ENCODE data around the gene NEK11. TPM values are rescaled to one million over a fixed set of nuclear protein-coding genes. Genes with fewer than 3 reads are reported as not detected.

NEK11 gene
- total RNA-seq, 1 donor from 2014 or later: 2.8 TPM

DNA sequence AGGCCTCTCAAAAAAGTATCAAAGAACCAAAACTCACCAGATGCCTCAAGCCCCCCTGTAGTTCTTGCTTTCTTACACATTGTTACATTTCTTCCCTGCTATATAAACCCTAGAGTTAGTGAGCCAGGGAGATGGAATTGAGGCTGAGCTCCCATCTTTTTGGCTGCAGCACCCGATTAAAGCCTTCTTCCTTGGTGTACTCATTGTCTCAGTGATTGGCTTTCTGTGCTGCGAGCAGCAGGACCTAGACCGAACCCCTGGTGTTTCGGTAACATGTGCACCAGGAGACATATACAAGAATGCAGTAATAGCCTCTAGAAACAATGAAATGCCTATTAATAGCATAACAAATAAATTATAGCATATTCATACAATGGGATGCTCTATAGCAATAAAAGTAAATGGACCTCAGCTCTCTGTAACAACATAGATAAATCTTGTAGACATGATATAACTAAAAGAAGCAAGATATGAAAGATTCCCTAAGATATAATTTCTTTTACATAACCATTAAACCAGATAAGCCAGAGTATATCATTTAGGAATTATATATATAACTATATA lies 174.0 kb downstream of the NEK11 start:
- intact Hi-C loops (cut with DNase I): no loop called here
- DNase-seq (ENCODE audit: low spot score): no peak

- intact Hi-C loops (cut with DNase I): no loop called here
Measured at GRCh38 chr3:131216330-131216729, 189.7 kb downstream of the NEK11 start.

GRCh38 chr3:131216801-131217200 lies 190.1 kb downstream of the NEK11 start:
- no peak for DNase-seq (ENCODE audit: low spot score)
- intact Hi-C loops (cut with DNase I): no loop called here

More at GRCh38 chr3:131216330-131216729, 189.7 kb downstream of the NEK11 start:
- DNase-seq (ENCODE audit: low spot score): no peak

GRCh38 chr3:131217296-131217741 lies 190.6 kb downstream of the NEK11 start:
- intact Hi-C loops (cut with DNase I): no loop called here
- DNase-seq (ENCODE audit: low spot score): no peak

GRCh38 chr3:131218196-131218595 lies 191.5 kb downstream of the NEK11 start:
- no peak for DNase-seq (ENCODE audit: low spot score)
- intact Hi-C loops (cut with DNase I): no loop called here

DNA sequence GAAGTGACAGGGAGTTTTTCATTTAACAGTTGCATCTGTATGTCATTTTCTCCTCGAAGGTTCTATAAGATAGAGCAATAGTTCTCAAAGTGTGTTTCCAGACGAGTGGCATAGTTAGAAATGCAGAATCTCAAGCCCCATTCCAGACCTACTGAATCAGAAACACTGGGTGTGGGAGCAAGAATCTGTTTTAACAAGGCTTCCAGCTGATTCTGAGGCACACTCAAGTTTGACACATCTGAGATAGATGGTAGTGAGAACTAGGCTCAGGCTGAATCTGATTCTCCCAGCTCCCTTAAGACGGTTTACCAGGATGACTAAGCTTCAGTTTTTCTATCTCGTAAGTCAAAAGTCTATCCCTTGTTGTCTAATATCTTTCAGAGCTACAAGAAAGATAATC lies 195.1 kb downstream of the NEK11 start:
- intact Hi-C loops (cut with DNase I): no loop called here
- no peak for DNase-seq (ENCODE audit: low spot score)

DNA sequence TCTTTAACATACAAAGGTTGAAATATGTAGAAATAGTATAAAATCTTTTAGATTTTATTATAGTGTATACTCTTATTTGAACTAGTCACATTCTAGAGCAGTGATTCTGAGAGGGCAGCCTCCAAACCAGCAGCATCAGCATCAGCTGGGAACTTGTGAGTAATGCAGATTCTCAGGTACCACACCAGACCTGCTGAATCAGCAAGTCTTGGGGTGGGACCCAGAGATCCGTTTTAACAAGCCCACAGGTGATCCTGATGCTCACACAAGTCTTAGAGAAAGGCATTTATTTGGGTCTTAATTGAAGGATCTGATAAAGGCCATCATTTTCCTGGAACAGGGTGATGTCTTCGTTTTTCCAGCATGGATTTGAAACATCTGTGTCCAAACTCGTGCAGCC lies 195.9 kb downstream of the NEK11 start:
- DNase-seq (ENCODE audit: low spot score): no peak
- intact Hi-C loops (cut with DNase I): no loop called here

DNA sequence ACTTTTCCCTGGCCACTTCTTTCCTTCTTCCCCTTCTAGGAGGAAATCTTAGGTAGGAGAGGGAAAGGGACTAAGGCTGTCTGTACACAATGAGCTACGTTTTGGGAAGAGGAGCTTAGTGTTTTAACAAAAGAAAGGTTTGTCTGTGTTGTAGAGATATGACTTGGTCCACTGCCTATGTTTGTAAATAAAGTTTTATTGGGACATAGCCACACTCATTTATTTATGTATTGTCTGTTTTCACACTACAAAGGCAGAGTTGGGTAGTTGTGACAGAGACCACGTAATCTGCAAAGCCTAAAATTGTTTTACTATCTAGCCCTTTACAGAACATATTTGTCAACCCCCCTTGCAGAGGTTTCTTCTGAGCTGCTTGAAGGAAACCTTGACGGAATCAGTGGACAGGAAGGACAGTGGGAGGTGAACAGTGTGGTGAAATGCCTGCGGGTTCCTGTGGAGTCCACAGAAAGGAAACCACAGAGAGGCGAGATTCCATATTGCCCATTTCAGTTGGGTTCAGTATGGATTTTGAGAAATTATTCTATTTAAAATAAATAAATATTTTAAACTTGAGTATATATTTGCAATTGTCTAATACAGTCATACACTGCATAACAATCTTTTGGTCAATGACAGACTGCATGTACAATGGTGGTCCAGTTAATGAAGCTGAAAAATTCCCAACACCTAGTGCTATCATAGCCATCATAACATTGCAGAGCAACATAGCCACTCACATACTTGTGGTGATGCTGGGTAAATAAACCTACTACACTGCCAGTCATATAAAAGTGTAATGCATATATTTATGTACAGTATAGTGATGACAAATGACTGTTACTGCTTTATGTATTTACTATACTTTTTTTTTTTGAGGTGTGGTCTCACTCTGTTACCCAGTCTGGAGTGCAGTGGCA lies 197.0 kb downstream of the NEK11 start:
- DNase-seq (ENCODE audit: low spot score): no peak
- intact Hi-C loops (cut with DNase I): no loop called here

GRCh38 chr3:131224886-131225550 lies 198.3 kb downstream of the NEK11 start:
- intact Hi-C loops (cut with DNase I): no loop called here
- DNase-seq (ENCODE audit: low spot score): no peak

- intact Hi-C loops (cut with DNase I): no loop called here
- no peak for DNase-seq (ENCODE audit: low spot score)
Measured at GRCh38 chr3:131228522-131228921, 201.8 kb downstream of the NEK11 start.

GRCh38 chr3:131231710-131232389 lies 205.2 kb downstream of the NEK11 start:
- DNase-seq (ENCODE audit: low spot score): no peak
- intact Hi-C loops (cut with DNase I): no loop called here

- intact Hi-C loops (cut with DNase I): no loop called here
- no peak for DNase-seq (ENCODE audit: low spot score)
Measured at GRCh38 chr3:131232711-131233267, 206.1 kb downstream of the NEK11 start.

GRCh38 chr3:131233900-131234668 lies 207.4 kb downstream of the NEK11 start:
- intact Hi-C loops (cut with DNase I): no loop called here

DNA sequence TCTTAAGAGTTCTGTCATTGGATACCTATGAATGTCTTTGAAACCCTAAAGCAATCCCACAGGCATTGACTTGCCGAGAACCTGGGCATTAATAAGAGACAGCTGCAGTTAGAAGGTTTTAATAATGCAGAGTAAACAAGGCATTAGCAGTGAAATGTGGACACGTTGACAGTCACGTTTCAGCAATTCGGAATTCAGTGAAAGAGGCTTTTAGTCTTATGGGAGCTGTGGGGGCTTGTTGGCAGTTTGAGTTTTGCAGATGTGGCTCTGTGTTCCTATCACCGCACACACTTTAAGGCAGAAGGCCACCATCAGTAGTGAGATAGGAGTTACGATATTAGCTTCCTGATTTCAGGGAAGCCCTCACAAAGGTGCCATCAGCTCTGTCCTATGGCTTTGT lies 209.7 kb downstream of the NEK11 start:
- intact Hi-C loops (cut with DNase I): no loop called here
- no peak for DNase-seq (ENCODE audit: low spot score)

More at GRCh38 chr3:131233900-131234668, 207.4 kb downstream of the NEK11 start:
- no peak for DNase-seq (ENCODE audit: low spot score)

DNA sequence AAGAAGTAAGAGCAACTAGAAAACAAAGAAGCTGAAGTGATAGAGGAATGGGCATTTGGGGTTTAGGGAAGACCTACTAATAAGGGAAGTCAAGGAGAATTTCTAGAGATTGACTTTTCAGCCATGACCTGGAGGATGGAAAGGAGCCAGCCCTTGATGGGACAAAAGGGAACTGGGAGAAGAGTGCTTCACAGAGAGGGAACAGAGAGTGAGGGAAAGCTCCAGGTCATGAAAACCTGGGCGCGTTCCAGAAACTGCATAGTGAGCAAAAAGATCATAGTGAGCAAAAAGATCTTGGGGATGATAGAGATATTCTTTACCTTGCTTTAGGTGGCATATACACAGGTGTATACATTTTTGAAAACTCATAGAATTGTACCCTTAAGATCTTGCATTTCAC lies 211.8 kb downstream of the NEK11 start:
- no peak for DNase-seq (ENCODE audit: low spot score)
- intact Hi-C loops (cut with DNase I): no loop called here

DNA sequence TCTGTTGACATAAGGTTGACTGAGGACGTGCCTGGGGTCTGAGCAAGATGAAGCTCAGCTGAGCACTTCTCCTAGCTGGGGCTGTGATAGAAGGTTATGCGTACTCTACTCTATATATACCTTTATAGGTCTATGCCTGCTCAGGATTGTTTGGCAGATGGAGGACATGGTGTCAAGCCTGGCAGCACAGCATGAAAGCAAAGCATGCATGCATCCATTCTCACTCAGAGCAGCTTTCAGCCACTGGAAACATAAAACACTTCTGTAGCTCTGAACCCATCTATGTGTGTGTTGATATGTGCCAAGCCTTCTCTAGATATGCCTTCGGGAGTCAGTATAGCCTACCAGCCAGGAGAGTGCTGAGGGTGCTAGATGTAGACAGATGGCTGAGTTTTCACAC lies 212.6 kb downstream of the NEK11 start:
- no peak for DNase-seq (ENCODE audit: low spot score)
- intact Hi-C loops (cut with DNase I): no loop called here

- intact Hi-C loops (cut with DNase I): no loop called here
- no peak for DNase-seq (ENCODE audit: low spot score)
Measured at GRCh38 chr3:131242201-131242600, 215.5 kb downstream of the NEK11 start.

DNA sequence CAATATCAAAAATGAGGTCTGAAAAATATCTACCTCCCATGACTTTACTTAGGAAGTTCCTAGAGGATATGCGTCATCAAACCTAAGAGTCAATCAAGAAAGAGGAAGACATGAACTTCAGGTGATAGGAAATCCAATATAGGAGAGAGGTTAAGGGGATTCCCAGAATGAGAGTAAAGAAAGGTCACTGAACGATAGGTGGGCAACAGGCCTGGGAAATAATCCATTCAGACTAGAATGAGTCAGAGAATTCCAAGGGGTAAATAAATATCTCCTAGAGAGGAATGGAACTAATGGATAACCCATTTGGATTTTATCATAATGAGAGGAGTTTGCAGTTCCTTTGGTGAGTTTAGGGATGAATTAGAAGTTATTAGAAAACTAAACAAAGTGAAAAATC lies 223.8 kb downstream of the NEK11 start:
- intact Hi-C loops (cut with DNase I): no loop called here
- DNase-seq (ENCODE audit: low spot score): no peak

DNA sequence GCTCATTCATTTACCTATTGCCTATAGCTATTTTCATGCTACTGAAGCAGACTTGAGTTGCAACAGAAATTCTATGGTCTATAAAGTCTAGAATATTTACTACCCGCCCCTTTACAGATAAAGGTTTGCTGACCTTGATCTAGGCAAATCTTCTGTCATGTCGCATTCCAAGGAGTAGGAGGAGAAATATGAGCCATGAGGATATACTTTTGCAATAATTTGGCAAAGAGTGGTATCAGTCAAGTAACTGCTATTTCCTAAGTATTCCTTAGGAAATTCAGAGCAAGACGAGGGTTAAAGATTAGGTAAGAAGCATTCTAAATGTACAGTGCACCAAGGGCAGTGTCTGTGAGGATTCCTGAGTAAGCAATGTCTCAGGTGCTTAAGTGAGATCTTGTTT lies 233.8 kb downstream of the NEK11 start:
- intact Hi-C loops (cut with DNase I): no loop called here

More for the DNA sequence above, 233.8 kb downstream of the NEK11 start:
- no peak for DNase-seq (ENCODE audit: low spot score)
